HepG2 (cell line): ENCODE measurements around the gene TTLL11. TPM values are rescaled to one million over a fixed set of nuclear protein-coding genes. Genes with fewer than 3 reads are reported as not detected.

Source experiments
- ATAC-seq: fragments of 200-7000 bp; cut with Tn5 transposase; 3 replicates; pipeline ENCODE4 v1.9.1; 2020; ENCODE audit warnings: mild to moderate bottlenecking, moderate library complexity
- BruUV-seq: library from RNA; stranded (reverse); fragments of 400-500 nt; replicated peaks from 2 replicates; lab custom pipeline; 2021; lab: Mats Ljungman, UMichigan
- CTCF ChIA-PET: fragments of 300-600 bp; formaldehyde crosslinking; extraction: SDS; loops from one replicate; lab custom pipeline; 2021; ENCODE audit warnings: low total read pairs, inconsistent platforms, low intra/inter-chr PET ratio; lab: Yijun Ruan, JAX
- POLR2A ChIA-PET: fragments of 350-600 bp; sonication (Branson Sonifier 250); formaldehyde crosslinking; loops from one replicate; lab custom pipeline; 2020; ENCODE audit warnings: antibody characterized with exemption, inconsistent platforms; lab: Yijun Ruan, JAX
- DNase-seq: peaks from one replicate; pipeline ENCODE4 v3.0.0-alpha.2; 2015; ENCODE audit warnings: low spot score
- FAIRE-seq: peaks from 3 replicates; lab custom pipeline; 2011; peaks lifted over from hg19 to GRCh38; lab: Jason Lieb, UNC
- H2AFZ ChIP-seq: one replicate; pipeline ENCODE4 v1.6.1; 2011; ENCODE audit warnings: low read length, inconsistent platforms
- H3K27ac ChIP-seq: fragments of 300-600 bp; 3 replicates; pipeline ENCODE4 v1.8.0; 2011; ENCODE audit warnings: mixed run types, mild to moderate bottlenecking, mixed read lengths, low read length, inconsistent platforms; ENCODE audit not compliant: insufficient read depth; ENCODE audit errors: extremely low read length
- H3K27me3 ChIP-seq, 2 experiments: fragments of 200-600 bp in 1 of 2; 2 replicates in 1 of 2; 3 replicates in 1 of 2; pipeline versions ENCODE4 v1.6.0 to v1.8.0; 2011; ENCODE audit warnings: low read length in 2 of 2, mild to moderate bottlenecking in 2 of 2, moderate library complexity in 2 of 2, inconsistent platforms in 1 of 2; ENCODE audit not compliant: insufficient read depth in 2 of 2, control insufficient read depth in 1 of 2
- H3K36me3 ChIP-seq, 2 experiments: fragments of 200-600 bp in 1 of 2; replicated peaks in 1 of 2; 2 replicates in 1 of 2; 3 replicates in 1 of 2; pipeline versions ENCODE4 v1.5.1 to v1.8.0; 2011; ENCODE audit warnings: low read length in 2 of 2, inconsistent platforms in 1 of 2; ENCODE audit not compliant: insufficient read depth in 2 of 2, control insufficient read depth in 1 of 2
- H3K4me1 ChIP-seq: 2 replicates; pipeline ENCODE4 v1.5.1; 2012; ENCODE audit warnings: low read length, inconsistent platforms; ENCODE audit not compliant: insufficient read depth
- H3K4me2 ChIP-seq: 2 replicates; pipeline ENCODE4 v1.6.0; 2011; ENCODE audit warnings: low read depth, low read length, inconsistent platforms
- H3K4me3 ChIP-seq, 3 experiments: fragments of 200-600 bp in 1 of 3; sonication (generic), shearing (Covaris generic) in 1 of 3; replicated peaks in 1 of 3; 2 replicates each; pipeline ENCODE4 v1.5.1; 2011 to 2016; ENCODE audit warnings: low read length in 3 of 3, inconsistent platforms in 2 of 3, low read depth in 2 of 3, mild to moderate bottlenecking in 2 of 3, control low read depth in 1 of 3, mixed read lengths in 1 of 3; ENCODE audit not compliant: insufficient read depth in 1 of 3
- H3K79me2 ChIP-seq: one replicate; pipeline ENCODE4 v1.6.1; 2011; ENCODE audit warnings: low read length, inconsistent platforms; ENCODE audit not compliant: insufficient read depth
- H3K9ac ChIP-seq: 2 replicates; pipeline ENCODE4 v1.6.0; 2011; ENCODE audit warnings: mild to moderate bottlenecking, low read depth, low read length, inconsistent platforms; ENCODE audit not compliant: insufficient read depth
- H3K9me3 ChIP-seq: 2 replicates; pipeline ENCODE4 v1.5.1; 2012; ENCODE audit warnings: mild to moderate bottlenecking, low read length
- H4K20me1 ChIP-seq: 2 replicates; pipeline ENCODE4 v1.6.0; 2011; ENCODE audit warnings: inconsistent platforms, mild to moderate bottlenecking, low read length, moderate library complexity; ENCODE audit not compliant: insufficient read depth
- ARHGAP35 ChIP-seq: sonication (generic); formaldehyde crosslinking; IDR thresholded peaks from 2 replicates; pipeline ENCODE4 v1.9.0; 2022; ENCODE audit warnings: mild to moderate bottlenecking, inconsistent platforms, moderate library complexity, missing genetic modification reagents, borderline replicate concordance
- BCL6 ChIP-seq: IDR thresholded peaks from 2 replicates; pipeline ENCODE4 v1.6.1; 2016; ENCODE audit warnings: missing genetic modification reagents, missing compliant biosample characterization
- FOSL2 ChIP-seq: sonication (generic); formaldehyde crosslinking; IDR thresholded peaks from 2 replicates; pipeline ENCODE4 v1.4.0; 2020; ENCODE audit warnings: missing genetic modification reagents
- HOXA9 ChIP-seq: sonication (generic); formaldehyde crosslinking; IDR thresholded peaks from 2 replicates; pipeline ENCODE4 v1.8.1; 2022; ENCODE audit warnings: missing genetic modification reagents, mild to moderate bottlenecking, moderate library complexity, borderline replicate concordance
- MTA1 ChIP-seq: sonication (generic); formaldehyde crosslinking; IDR thresholded peaks from 2 replicates; pipeline ENCODE4 v1.4.0; 2020; ENCODE audit warnings: missing genetic modification reagents, mild to moderate bottlenecking, borderline replicate concordance
- PHF8 ChIP-seq: sonication (generic); formaldehyde crosslinking; IDR thresholded peaks from 2 replicates; pipeline ENCODE4 v1.5.0; 2020; ENCODE audit warnings: missing genetic modification reagents
- RELA ChIP-seq: sonication (generic); formaldehyde crosslinking; IDR thresholded peaks from 2 replicates; pipeline ENCODE4 v1.4.0; 2020; ENCODE audit warnings: missing genetic modification reagents
- SMAD3 ChIP-seq: sonication (generic); formaldehyde crosslinking; IDR thresholded peaks from 2 replicates; pipeline ENCODE4 v1.4.0; 2020; ENCODE audit warnings: missing genetic modification reagents
- SNAPC2 ChIP-seq: sonication (generic); formaldehyde crosslinking; IDR thresholded peaks from 2 replicates; pipeline ENCODE4 v1.8.1; 2022; ENCODE audit warnings: mild to moderate bottlenecking, missing genetic modification reagents
- ZMYM2 ChIP-seq: sonication (generic); formaldehyde crosslinking; IDR thresholded peaks from 2 replicates; pipeline ENCODE4 v1.8.0; 2022; ENCODE audit warnings: mild to moderate bottlenecking, missing genetic modification reagents
- ZNF331 ChIP-seq: sonication (generic); formaldehyde crosslinking; IDR thresholded peaks from 2 replicates; pipeline ENCODE4 v1.4.0; 2020; ENCODE audit warnings: missing genetic modification reagents
- WGBS: methylation state at CpG from one replicate; pipeline ENCODE4 v1.1.6; 2017; ENCODE audit warnings: low lambda C conversion rate; 5-methylcytosine and 5-hydroxymethylcytosine counted together
- in situ Hi-C: cut with HindIII; loops from 2 replicates; pipeline ENCODE4 v1.10.0; 2017; ENCODE audit warnings: low pct_unique_long_range_greater_than_20kb; ENCODE audit not compliant: extremely low pct_ligation_motif_present
- intact Hi-C: fragments of 100-400 bp; cut with micrococcal nuclease; formaldehyde crosslinking; loops from one replicate; pipeline ENCODE4 v1.10.0; 2022; ENCODE audit not compliant: unreplicated experiment
- polyA plus RNA-seq, 8 experiments: library from polyadenylated mRNA; depleted of rRNA in 3 of 8; stranded (reverse) in 7 of 8; unstranded in 1 of 8; fragments of >200 nt; fragmentation: Illumina TruSeq in 4 of 8; extraction: Trizol in 4 of 8; gene quantifications; 2 replicates each; pipeline versions ENCODE4 v1.2.1 to v1.2.3, GENCODE V29; 2011 to 2016; ENCODE audit warnings: low read depth in 4 of 8, missing spikeins in 1 of 8, mixed read lengths in 1 of 8; ENCODE audit not compliant: insufficient read depth in 1 of 8
- total RNA-seq, 5 experiments: library from RNA; depleted of rRNA; stranded (reverse); fragments of >200 nt; fragmentation: Illumina TruSeq; extraction: Trizol; gene quantifications; 2 replicates each; pipeline ENCODE4 v1.2.3, GENCODE V29; 2016; ENCODE audit warnings: low read depth in 1 of 5
- TF ChIP-seq, protein P1 (sequence below): sonication (generic); formaldehyde crosslinking; IDR thresholded peaks from 2 replicates; pipeline ENCODE4 v1.4.0; 2020; ENCODE audit warnings: missing genetic modification reagents
- TF ChIP-seq, protein P2 (sequence below): sonication (generic); formaldehyde crosslinking; IDR thresholded peaks from 2 replicates; pipeline ENCODE4 v1.4.0; 2020; ENCODE audit warnings: mild to moderate bottlenecking, missing genetic modification reagents
- TF ChIP-seq, protein P3 (sequence below): sonication (generic); formaldehyde crosslinking; IDR thresholded peaks from 2 replicates; pipeline ENCODE4 v1.8.1; 2023; ENCODE audit warnings: mild to moderate bottlenecking, missing genetic modification reagents

TTLL11 gene
- total and polyA plus RNA-seq, 2 of the 13 experiments (the other 11 are each of a cell fraction or from before 2014, with no cell fraction given) = 4.5 to 5.2 TPM

DNA sequence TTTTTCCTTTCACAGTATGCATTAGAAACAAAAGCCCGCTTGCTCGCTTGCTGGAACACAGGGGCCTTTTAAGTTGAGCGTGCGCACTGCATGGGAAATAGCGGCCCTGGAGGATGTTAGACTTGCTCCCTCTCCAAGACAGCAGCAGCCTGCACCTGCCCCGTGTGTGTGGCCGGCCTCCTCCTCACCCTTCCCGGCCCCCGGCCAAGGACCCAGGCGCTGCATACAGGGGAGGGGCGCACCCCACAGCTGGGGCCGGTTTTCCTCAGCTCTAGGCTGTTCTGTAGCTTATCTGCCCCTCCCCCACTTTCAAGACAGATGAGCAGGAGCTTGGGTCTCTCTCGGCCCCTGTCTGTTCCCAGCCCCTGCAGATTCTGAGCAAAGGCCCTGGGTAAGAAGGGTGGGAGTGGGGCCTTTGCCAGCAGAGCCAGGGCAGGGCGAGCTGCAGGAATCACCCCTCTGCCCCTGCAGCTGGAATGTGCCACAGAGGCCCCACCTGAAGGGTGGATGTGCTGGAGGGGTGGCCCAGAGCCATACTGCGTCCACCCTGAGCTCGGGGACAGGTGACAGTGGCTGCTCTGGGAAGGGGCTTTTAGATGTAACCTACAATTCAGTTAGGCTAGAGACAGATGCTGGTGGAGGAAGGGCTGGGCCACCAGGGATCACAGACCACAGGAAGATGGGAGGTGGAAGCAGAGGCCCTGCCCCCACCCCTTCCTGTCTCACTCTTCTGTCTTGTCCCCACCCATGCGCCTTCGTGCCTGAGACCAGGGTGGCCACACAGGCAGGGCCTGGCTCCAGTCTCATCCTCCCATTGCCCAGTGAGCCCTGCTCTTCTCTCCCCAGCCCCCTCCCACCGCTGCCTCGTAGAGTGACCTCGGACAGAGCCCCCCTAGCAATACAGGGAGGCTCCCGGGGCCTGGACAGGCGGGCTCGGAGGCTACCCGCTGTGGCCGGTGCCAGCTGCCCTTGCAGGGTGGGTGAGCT lies 309.3 kb downstream of the TTLL11 start:
- FAIRE-seq (no peak), ATAC-seq (no peak)
- TF ChIP-seq, protein P1, sequence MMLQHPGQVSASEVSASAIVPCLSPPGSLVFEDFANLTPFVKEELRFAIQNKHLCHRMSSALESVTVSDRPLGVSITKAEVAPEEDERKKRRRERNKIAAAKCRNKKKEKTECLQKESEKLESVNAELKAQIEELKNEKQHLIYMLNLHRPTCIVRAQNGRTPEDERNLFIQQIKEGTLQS (CRISPR knock-in tag) = no peak
- TF ChIP-seq ZNF331 (no peak), FOSL2 (CRISPR knock-in tag) (no peak), RELA (no peak), BCL6 (CRISPR knock-in tag) (no peak), HOXA9 (CRISPR knock-in tag) (no peak), SMAD3 (CRISPR knock-in tag) (no peak), ZMYM2 (CRISPR knock-in tag) (no peak), PHF8 (no peak), MTA1 (CRISPR knock-in tag) (no peak), SNAPC2 (CRISPR knock-in tag) (no peak), ARHGAP35 (CRISPR knock-in tag) (no peak)
- TF ChIP-seq, protein P2, sequence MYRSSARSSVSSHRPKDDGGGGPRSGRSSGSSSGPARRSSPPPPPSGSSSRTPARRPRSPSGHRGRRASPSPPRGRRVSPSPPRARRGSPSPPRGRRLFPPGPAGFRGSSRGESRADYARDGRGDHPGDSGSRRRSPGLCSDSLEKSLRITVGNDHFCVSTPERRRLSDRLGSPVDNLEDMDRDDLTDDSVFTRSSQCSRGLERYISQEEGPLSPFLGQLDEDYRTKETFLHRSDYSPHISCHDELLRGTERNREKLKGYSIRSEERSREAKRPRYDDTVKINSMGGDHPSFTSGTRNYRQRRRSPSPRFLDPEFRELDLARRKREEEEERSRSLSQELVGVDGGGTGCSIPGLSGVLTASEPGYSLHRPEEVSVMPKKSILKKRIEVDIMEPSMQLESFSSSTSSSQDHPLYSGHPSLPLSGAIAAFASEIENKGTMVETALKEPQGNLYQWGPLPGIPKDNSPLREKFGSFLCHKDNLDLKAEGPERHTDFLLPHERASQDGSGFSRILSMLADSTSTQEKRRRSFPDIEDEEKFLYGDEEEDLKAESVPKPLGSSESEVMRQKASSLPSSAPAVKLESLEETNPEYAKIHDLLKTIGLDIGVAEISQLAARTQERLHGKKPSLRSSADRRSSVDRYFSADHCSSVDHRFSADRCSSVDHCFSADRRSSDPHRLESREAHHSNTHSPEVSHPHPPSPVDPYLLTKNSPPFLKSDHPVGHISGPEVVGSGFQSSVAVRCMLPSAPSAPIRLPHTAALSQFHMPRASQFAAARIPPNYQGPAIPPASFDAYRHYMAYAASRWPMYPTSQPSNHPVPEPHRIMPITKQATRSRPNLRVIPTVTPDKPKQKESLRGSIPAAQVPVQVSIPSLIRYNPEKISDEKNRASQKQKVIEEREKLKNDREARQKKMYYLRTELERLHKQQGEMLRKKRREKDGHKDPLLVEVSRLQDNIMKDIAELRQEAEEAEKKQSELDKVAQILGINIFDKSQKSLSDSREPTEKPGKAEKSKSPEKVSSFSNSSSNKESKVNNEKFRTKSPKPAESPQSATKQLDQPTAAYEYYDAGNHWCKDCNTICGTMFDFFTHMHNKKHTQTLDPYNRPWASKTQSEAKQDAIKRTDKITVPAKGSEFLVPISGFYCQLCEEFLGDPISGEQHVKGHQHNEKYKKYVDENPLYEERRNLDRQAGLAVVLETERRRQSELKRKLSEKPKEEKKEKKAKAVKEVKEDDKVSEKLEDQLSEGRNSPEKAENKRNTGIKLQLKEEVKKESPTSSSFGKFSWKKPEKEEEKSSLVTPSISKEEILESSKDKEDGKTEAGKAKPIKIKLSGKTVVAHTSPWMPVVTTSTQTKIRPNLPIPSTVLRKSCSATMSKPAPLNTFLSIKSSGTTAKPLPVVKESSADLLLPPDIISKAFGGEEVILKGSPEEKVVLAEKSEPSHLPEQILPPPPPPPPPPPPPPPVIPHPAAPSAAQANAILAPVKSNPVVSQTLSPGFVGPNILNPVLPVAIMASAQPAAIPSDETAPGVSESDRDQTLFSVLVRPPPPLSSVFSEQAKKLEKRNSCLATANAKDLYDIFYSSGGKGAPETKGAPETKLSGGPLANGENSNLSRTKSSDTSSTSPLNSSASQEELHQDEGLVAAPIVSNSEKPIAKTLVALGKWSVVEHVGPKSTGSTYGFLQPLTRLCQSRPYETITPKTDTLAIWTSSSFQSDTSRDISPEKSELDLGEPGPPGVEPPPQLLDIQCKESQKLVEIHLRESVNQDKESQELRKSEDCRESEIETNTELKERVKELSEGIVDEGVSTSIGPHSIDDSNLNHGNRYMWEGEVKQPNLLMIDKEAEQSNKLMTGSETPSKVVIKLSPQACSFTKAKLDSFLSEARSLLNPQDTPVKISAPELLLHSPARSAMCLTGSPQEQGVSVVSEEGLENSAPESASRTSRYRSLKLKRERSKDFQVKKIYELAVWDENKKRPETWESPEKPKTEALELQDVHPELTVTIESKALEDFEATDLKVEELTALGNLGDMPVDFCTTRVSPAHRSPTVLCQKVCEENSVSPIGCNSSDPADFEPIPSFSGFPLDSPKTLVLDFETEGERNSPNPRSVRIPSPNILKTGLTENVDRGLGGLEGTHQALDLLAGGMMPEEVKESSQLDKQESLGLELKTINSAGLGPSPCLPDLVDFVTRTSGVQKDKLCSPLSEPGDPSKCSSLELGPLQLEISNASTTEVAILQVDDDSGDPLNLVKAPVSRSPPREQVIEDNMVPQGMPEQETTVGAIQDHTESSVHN (CRISPR knock-in tag) = no peak
- TF ChIP-seq, protein P3, sequence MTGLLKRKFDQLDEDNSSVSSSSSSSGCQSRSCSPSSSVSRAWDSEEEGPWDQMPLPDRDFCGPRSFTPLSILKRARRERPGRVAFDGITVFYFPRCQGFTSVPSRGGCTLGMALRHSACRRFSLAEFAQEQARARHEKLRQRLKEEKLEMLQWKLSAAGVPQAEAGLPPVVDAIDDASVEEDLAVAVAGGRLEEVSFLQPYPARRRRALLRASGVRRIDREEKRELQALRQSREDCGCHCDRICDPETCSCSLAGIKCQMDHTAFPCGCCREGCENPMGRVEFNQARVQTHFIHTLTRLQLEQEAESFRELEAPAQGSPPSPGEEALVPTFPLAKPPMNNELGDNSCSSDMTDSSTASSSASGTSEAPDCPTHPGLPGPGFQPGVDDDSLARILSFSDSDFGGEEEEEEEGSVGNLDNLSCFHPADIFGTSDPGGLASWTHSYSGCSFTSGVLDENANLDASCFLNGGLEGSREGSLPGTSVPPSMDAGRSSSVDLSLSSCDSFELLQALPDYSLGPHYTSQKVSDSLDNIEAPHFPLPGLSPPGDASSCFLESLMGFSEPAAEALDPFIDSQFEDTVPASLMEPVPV (CRISPR knock-in tag) = no peak

More for the DNA sequence above, 309.3 kb downstream of the TTLL11 start:
- CTCF ChIA-PET = no interaction called here
- in situ Hi-C loops = no loop called here
- intact Hi-C loops = no loop called here
- H4K20me1 ChIP-seq = no peaks in the 10 kb centered on the region
- POLR2A ChIA-PET = no interaction called here
- H3K9ac ChIP-seq = no peak overlapping the region
- no peak overlapping the region for H3K4me3 ChIP-seq
- no TSS peak for BruUV-seq
- no peaks in the 10 kb centered on the region for H3K27me3 ChIP-seq
- no peaks in the 10 kb centered on the region for H3K79me2 ChIP-seq
- DNase-seq = no peak
- H2AFZ ChIP-seq = no peak overlapping the region
- no peaks in the 10 kb centered on the region for H3K9me3 ChIP-seq
- H3K4me1 ChIP-seq = no peaks in the 10 kb centered on the region
- H3K27ac ChIP-seq = no peak overlapping the region
- 97% methylated on average over 14 of the region's 26 CpGs for WGBS
- peaks cover 32 to 40% of the 10 kb centered on the region in 2 experiments; a peak in 4 of 5 replicates for H3K36me3 ChIP-seq
- no peak overlapping the region for H3K4me2 ChIP-seq
